Testis (tissue), 2 donors: Measurements from ENCODE around the gene ACBD6.

Experiments used
- CTCF ChIP-seq, 3 experiments: fragments of 450-650 bp in 2 of 3; fragments of 200-600 bp in 1 of 3; sonication (generic) in 1 of 3; IDR thresholded peaks; one replicate each; pipeline ENCODE4 v1.5.1; 2016 to 2019; ENCODE audit warnings: antibody characterized with exemption in 3 of 3, mild to moderate bottlenecking in 2 of 3, moderate library complexity in 1 of 3
- POLR2A ChIP-seq: fragments of 450-650 bp; IDR thresholded peaks from one replicate; pipeline ENCODE4 v1.6.1; 2017; ENCODE audit warnings: antibody characterized with exemption, mild to moderate bottlenecking, moderate library complexity

GRCh38 chr1:180360333-180361075, 141.9 kb downstream of the ACBD6 start:
- TF ChIP-seq CTCF (IDR thresholded peaks at IDR 0.05) (no peak), POLR2A (no peak)
